A549 (cell line): ENCODE measurements around the gene KCTD21. TPM values are rescaled to one million over a fixed set of nuclear protein-coding genes. Genes with fewer than 3 reads are reported as not detected.
A peak's percentile ranks its signal among the peaks of the same experiment; 100 is the strongest.

Experiments used
- ATAC-seq, 2 experiments: fragments of 200-7000 bp in 1 of 2; fragments of >200 bp in 1 of 2; cut with Nextera tagmentation in 1 of 2; cut with Tn5 transposase in 1 of 2; 3 replicates each; pipeline versions ENCODE4 v1.8.0 to v1.9.1; 2018 to 2020; ENCODE audit warnings: mild to moderate bottlenecking in 1 of 2, moderate library complexity in 1 of 2
- CTCF ChIA-PET: fragments of 300-600 bp; sonication (Branson Sonifier 250); formaldehyde crosslinking; extraction: SDS; loops from one replicate; lab custom pipeline; 2021; ENCODE audit warnings: antibody characterized with exemption, inconsistent platforms; lab: Yijun Ruan, JAX
- POLR2A ChIA-PET: fragments of 350-600 bp; formaldehyde crosslinking; extraction: SDS; loops from one replicate; lab custom pipeline; 2021; ENCODE audit warnings: antibody characterized with exemption, inconsistent platforms; lab: Yijun Ruan, JAX
- DNase-seq, 2 experiments: peaks; one replicate each; pipeline versions ENCODE4 v3.0.0 to v3.0.0-alpha.2; 2011 to 2016; ENCODE audit warnings: low read depth in 1 of 2, low spot score in 1 of 2
- FAIRE-seq: peaks from 2 replicates; lab custom pipeline; 2011; peaks lifted over from hg19 to GRCh38; lab: Jason Lieb, UNC
- H3K27ac ChIP-seq, 2 experiments: fragments of >200 bp; sonication (Bioruptor Twin); formaldehyde crosslinking; 3 replicates each; pipeline ENCODE4 v1.5.1; 2016 to 2017
- H3K4me1 ChIP-seq: fragments of >200 bp; sonication (Bioruptor Twin); formaldehyde crosslinking; 3 replicates; pipeline ENCODE4 v1.6.1; 2016
- H3K4me2 ChIP-seq: fragments of >200 bp; sonication (Bioruptor Twin); formaldehyde crosslinking; 3 replicates; pipeline ENCODE4 v1.6.1; 2016
- H3K4me3 ChIP-seq: fragments of >200 bp; sonication (Bioruptor Twin); formaldehyde crosslinking; 3 replicates; pipeline ENCODE4 v1.5.1; 2016
- H3K9me3 ChIP-seq: fragments of >200 bp; sonication (Bioruptor Twin); formaldehyde crosslinking; 3 replicates; pipeline ENCODE4 v1.6.1; 2016
- BHLHE40 ChIP-seq: IDR thresholded peaks from 2 replicates; pipeline ENCODE4 v1.6.1; 2012; ENCODE audit warnings: low read depth, low read length, inconsistent platforms
- EHMT2 ChIP-seq: fragments of 200-600 bp; sonication (generic); IDR thresholded peaks from 2 replicates; pipeline ENCODE4 v1.6.1; 2016; ENCODE audit warnings: antibody characterized with exemption, low read depth, mild to moderate bottlenecking, moderate library complexity
- FOXS1 ChIP-seq: fragments of 250-450 bp; sonication (Bioruptor Pico); IDR thresholded peaks from 2 replicates; pipeline ENCODE4 v1.5.0; 2020; ENCODE audit warnings: mild to moderate bottlenecking, moderate library complexity
- HDAC2 ChIP-seq: fragments of 200-600 bp; sonication (generic); IDR thresholded peaks from 2 replicates; pipeline ENCODE4 v1.6.1; 2016
- HOXA7 ChIP-seq: fragments of 250-450 bp; sonication (Bioruptor Pico); IDR thresholded peaks from 2 replicates; pipeline ENCODE4 v1.5.0; 2020; ENCODE audit warnings: mild to moderate bottlenecking, moderate library complexity
- JUN ChIP-seq, 2 experiments: fragments of >200 bp; sonication (Bioruptor Twin); formaldehyde crosslinking; IDR thresholded peaks; 2 replicates in 1 of 2; 3 replicates in 1 of 2; pipeline ENCODE4 v1.6.1; 2016 to 2017
- KDM1A ChIP-seq: fragments of 200-600 bp; sonication (generic); IDR thresholded peaks from 2 replicates; pipeline ENCODE4 v1.6.1; 2016; ENCODE audit warnings: low read depth, mild to moderate bottlenecking
- KDM5A ChIP-seq: fragments of 200-600 bp; sonication (generic); IDR thresholded peaks from 2 replicates; pipeline ENCODE4 v1.6.1; 2016; ENCODE audit warnings: antibody characterized with exemption, mild to moderate bottlenecking
- SREBF2 ChIP-seq: fragments of 450-650 bp; IDR thresholded peaks from 2 replicates; pipeline ENCODE4 v1.6.1; 2014; ENCODE audit warnings: mild to moderate bottlenecking, moderate library complexity
- TFCP2L1 ChIP-seq: fragments of 250-450 bp; sonication (Bioruptor Pico); IDR thresholded peaks from 2 replicates; pipeline ENCODE4 v1.5.0; 2021; ENCODE audit warnings: mild to moderate bottlenecking
- ZFP36 ChIP-seq: fragments of 450-650 bp; IDR thresholded peaks from 2 replicates; pipeline ENCODE4 v1.6.1; 2014; ENCODE audit warnings: borderline replicate concordance; ENCODE audit not compliant: partially characterized antibody
- ZNF302 ChIP-seq: fragments of 250-450 bp; sonication (Bioruptor Pico); IDR thresholded peaks from 2 replicates; pipeline ENCODE4 v1.9.0; 2021; ENCODE audit warnings: inconsistent platforms, mild to moderate bottlenecking, moderate library complexity
- WGBS: methylation state at CpG from one replicate; pipeline ENCODE4 v1.1.6; 2017; ENCODE audit errors: missing lambda C conversion rate; 5-methylcytosine and 5-hydroxymethylcytosine counted together
- polyA plus RNA-seq, 4 experiments: library from polyadenylated mRNA; depleted of rRNA in 3 of 4; stranded (reverse); fragments of >200 nt; fragmentation: RNase III in 1 of 4; extraction: RNeasy Plus Mini Kit Qiagen cat#74134 plus additional on column Dnase treatment in 1 of 4; gene quantifications; 2 replicates in 3 of 4; 3 replicates in 1 of 4; pipeline ENCODE4 v1.2.3, GENCODE V29; 2011 to 2017
- TF ChIP-seq, protein P1 (sequence below): fragments of 150-350 bp; IDR thresholded peaks from 2 replicates; pipeline ENCODE4 v1.6.1; 2014; ENCODE audit warnings: low read depth, mild to moderate bottlenecking, low read length
- TF ChIP-seq, protein P2 (sequence below): IDR thresholded peaks from 2 replicates; pipeline ENCODE4 v1.6.1; 2012; ENCODE audit warnings: low read depth, borderline replicate concordance
- TF ChIP-seq, protein P3 (sequence below): fragments of >200 bp; sonication (Bioruptor Twin); formaldehyde crosslinking; IDR thresholded peaks from 2 replicates; pipeline ENCODE4 v1.6.1; 2016
- TF ChIP-seq, protein P4 (sequence below): fragments of 200-600 bp; sonication (generic); IDR thresholded peaks from 2 replicates; pipeline ENCODE4 v1.6.1; 2016; ENCODE audit warnings: antibody characterized with exemption, mild to moderate bottlenecking, moderate library complexity

The KCTD21 gene
- polyA plus RNA-seq, 2 of the 4 experiments (the other 2 are of a cell fraction), result 5.9 to 7.2 TPM

DNA sequence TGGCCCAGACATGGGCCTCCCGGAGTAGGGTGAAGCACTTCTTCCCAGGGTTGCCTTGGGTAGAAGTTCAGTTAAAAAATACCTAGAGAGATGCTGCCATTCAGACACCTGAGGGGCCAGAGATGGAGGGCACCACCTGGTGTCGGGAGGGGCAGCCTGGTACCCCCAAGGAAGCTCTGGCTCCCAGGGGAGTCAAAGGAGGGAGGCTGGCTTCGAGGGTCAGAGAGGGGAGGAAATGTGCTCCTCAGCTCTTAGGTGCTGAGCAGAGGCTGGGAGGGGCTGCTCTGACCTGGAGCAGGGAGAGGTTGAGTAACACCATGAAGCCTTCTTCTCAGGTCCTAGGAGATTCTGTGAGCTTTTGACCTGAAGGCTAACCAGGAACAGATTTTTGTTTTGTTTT, 1.4 kb upstream of the KCTD21 start:
- DNase-seq (no peak), ATAC-seq (no peak), FAIRE-seq (no peak)
- Histone ChIP-seq H3K4me3 (no peak overlapping the region), H3K9me3 (no peaks in the 10 kb centered on the region), H3K4me1 (peaks cover 43% of the 10 kb centered on the region), H3K27ac (peak overlapping the region in 1 of 2 experiments; percentile 93; a peak in 1 of 6 replicates), H3K4me2 (peak overlapping the region; percentile 95)
- TF ChIP-seq TFCP2L1 (CRISPR knock-in tag) (no peak), KDM1A (no peak), SREBF2 (no peak), HOXA7 (CRISPR knock-in tag) (no peak), ZFP36 (no peak), BHLHE40 (no peak), HDAC2 (no peak), EHMT2 (no peak)
- TF ChIP-seq, protein P1, sequence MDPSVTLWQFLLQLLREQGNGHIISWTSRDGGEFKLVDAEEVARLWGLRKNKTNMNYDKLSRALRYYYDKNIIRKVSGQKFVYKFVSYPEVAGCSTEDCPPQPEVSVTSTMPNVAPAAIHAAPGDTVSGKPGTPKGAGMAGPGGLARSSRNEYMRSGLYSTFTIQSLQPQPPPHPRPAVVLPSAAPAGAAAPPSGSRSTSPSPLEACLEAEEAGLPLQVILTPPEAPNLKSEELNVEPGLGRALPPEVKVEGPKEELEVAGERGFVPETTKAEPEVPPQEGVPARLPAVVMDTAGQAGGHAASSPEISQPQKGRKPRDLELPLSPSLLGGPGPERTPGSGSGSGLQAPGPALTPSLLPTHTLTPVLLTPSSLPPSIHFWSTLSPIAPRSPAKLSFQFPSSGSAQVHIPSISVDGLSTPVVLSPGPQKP, result no peak
- TF ChIP-seq, protein P2, sequence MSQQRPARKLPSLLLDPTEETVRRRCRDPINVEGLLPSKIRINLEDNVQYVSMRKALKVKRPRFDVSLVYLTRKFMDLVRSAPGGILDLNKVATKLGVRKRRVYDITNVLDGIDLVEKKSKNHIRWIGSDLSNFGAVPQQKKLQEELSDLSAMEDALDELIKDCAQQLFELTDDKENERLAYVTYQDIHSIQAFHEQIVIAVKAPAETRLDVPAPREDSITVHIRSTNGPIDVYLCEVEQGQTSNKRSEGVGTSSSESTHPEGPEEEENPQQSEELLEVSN, result no peak
- TF ChIP-seq, protein P3, sequence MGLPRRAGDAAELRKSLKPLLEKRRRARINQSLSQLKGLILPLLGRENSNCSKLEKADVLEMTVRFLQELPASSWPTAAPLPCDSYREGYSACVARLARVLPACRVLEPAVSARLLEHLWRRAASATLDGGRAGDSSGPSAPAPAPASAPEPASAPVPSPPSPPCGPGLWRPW, result no peak
- ChIA-PET POLR2A (no interaction called here), CTCF (interaction anchor here (0.8 to 1.7 kb wide), 4 partner anchors 10 to 42 kb away, joined by 3 to 6 read pairs (median 5); no protein-coding TSS in a partner anchor)
- 65% methylated on average over 3 of the region's 3 CpGs for WGBS

DNA sequence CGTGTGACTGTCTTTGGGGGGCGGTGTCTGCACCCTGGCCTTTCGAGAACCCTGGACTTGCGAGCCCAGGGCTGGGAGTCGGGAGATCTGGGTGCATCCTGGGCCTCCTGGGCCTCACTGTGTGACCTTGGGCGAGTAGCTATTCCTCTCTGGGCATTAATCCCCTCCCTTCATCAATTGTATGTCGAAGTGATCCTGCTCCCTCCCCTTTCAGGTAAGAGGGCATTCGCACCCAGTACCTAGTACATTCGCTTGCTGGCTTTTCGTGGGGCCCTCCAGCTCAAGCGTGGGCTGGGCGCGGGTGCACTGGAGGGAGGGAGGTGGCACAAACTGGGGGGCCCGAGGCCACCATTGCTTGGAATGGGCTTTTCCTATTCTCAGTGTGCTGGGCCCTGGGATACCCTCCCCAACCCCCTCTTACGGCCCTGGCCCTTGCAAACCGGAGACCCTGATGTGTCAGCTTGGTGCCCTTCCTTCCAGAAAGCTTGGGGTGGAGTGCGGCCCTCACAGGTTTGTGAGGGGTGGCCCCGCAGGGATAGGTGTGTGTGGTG, 823 bp upstream of the KCTD21 start:
- no peak for TF ChIP-seq ZNF302 (CRISPR knock-in tag)
- TF ChIP-seq JUN (IDR thresholded peaks at IDR 0.05), result no peak
- FAIRE-seq (no peak), DNase-seq (no peak), ATAC-seq (no peak; a peak in 2 of 6 replicates)
- 34% methylated on average over 13 of the region's 18 CpGs for WGBS
- Histone ChIP-seq H3K4me1 (peaks cover 38% of the 10 kb centered on the region), H3K4me2 (peak overlapping the region; percentile 95), H3K4me3 (peak overlapping the region; percentile 84), H3K9me3 (no peaks in the 10 kb centered on the region), H3K27ac (peak overlapping the region; percentile 88 to 93)
- CTCF ChIA-PET, result interaction anchor here (1.0 to 1.7 kb wide), 5 partner anchors 11 to 375 kb away, joined by 4 to 6 read pairs (median 4); no protein-coding TSS in a partner anchor
- POLR2A ChIA-PET, result interaction anchor here (1.5 kb wide), 1 partner anchor 50 kb away, joined by 7 read pairs; the partner anchor contains the start of gene ALG8

DNA sequence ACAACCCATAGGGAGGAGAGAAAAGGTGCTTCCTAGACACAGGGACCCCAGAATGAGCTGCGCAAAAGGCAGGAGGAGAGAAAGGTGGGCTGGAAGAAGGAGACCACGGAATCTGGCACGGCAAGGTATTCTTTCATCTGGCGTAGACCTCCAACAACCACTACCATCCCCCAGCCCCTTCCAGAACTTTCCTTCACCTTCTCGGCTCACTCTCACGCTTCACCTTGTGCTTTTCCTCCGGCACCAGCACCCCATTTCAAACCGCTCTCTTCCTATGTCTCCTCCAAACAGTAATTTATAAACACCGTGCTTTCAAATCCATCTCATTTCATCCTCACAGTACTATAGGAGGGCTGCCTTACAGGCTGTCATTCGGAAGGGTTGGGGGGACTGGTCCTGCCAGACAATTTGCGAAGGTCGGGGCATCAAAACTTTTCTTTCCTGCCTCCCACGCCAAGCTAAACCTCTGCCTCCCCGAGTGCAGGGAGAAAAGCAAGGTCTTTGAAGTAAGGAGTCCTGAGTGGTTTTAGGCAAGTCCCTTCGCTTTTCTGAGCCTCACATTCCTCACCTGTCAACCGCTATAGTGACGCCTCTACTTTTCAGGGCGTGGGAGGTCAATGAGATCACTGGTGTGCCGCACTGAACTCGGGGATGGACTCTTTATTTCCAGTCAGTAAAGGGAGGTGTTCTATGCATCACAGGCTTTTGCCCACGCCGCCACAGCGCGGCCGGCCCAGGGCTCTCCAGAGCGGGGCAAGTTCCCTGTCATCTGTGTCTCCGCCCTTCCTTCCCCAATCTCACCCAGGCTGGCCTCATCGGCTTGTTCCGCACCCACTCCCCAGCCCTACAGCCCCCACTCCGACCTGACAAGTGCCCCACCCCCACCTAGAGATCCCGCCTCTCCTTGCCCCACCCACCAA, 800 bp downstream of the KCTD21 start:
- CTCF ChIA-PET, result interaction anchor here (1.0 to 1.7 kb wide), 4 partner anchors 11 to 376 kb away, joined by 4 to 6 read pairs (median 4); no protein-coding TSS in a partner anchor
- WGBS, result 35% methylated on average over 29 of the region's 31 CpGs
- TF ChIP-seq KDM5A, result no peak
- TF ChIP-seq, protein P4, sequence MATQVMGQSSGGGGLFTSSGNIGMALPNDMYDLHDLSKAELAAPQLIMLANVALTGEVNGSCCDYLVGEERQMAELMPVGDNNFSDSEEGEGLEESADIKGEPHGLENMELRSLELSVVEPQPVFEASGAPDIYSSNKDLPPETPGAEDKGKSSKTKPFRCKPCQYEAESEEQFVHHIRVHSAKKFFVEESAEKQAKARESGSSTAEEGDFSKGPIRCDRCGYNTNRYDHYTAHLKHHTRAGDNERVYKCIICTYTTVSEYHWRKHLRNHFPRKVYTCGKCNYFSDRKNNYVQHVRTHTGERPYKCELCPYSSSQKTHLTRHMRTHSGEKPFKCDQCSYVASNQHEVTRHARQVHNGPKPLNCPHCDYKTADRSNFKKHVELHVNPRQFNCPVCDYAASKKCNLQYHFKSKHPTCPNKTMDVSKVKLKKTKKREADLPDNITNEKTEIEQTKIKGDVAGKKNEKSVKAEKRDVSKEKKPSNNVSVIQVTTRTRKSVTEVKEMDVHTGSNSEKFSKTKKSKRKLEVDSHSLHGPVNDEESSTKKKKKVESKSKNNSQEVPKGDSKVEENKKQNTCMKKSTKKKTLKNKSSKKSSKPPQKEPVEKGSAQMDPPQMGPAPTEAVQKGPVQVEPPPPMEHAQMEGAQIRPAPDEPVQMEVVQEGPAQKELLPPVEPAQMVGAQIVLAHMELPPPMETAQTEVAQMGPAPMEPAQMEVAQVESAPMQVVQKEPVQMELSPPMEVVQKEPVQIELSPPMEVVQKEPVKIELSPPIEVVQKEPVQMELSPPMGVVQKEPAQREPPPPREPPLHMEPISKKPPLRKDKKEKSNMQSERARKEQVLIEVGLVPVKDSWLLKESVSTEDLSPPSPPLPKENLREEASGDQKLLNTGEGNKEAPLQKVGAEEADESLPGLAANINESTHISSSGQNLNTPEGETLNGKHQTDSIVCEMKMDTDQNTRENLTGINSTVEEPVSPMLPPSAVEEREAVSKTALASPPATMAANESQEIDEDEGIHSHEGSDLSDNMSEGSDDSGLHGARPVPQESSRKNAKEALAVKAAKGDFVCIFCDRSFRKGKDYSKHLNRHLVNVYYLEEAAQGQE, result no peak
- TF ChIP-seq FOXS1 (CRISPR knock-in tag), result no peak
- TF ChIP-seq, all 56 proteins: peak for 0
- ATAC-seq, result peak; percentile 32 to 44
- Histone ChIP-seq H3K9me3 (no peaks in the 10 kb centered on the region), H3K4me3 (peak overlapping the region; percentile 84), H3K4me1 (peaks cover 38% of the 10 kb centered on the region), H3K4me2 (peak overlapping the region; percentile 80), H3K27ac (peak overlapping the region; percentile 88 to 93)
- POLR2A ChIA-PET, result interaction anchor here (1.5 kb wide), 1 partner anchor 48 kb away, joined by 7 read pairs; the partner anchor contains the start of gene ALG8
- DNase-seq, result no peak
- no peak for FAIRE-seq
